EL (cell line): ENCODE measurements around the gene WASHC3.
"Not testable (repeated sequence)": the region's sequence is repeated elsewhere in the genome, so short reads cannot be mapped to it uniquely, and the experiment has no call there.

ENCODE experiments used
- DNase-seq: peaks from one replicate; pipeline ENCODE4 v3.0.0-alpha.2; 2016

The WASHC3 gene

GRCh38 chr12:102061560-102062418 is at the start of gene WASHC3:
TSS of gene WASHC3 (minus strand) at chr12:102061991. CDS start at chr12:102061962, 29 bp downstream.
- DNase-seq: peak; percentile 93

- DNase-seq: no peak
Observed at GRCh38 chr12:102110782-102111181, 49.0 kb upstream of the WASHC3 start.

GRCh38 chr12:102107970-102108369 is 46.2 kb upstream of the WASHC3 start:
- no peak for DNase-seq

GRCh38 chr12:102106905-102107304 is 45.1 kb upstream of the WASHC3 start:
- no peak for DNase-seq

- DNase-seq: no peak
Observed at GRCh38 chr12:102096855-102097254, 35.1 kb upstream of the WASHC3 start.

GRCh38 chr12:102095677-102096263 is 34.0 kb upstream of the WASHC3 start:
- peak; percentile 15 for DNase-seq

- DNase-seq: peak; percentile 35
Observed at GRCh38 chr12:102093319-102093718, 31.5 kb upstream of the WASHC3 start.

GRCh38 chr12:102089228-102089835 is 27.5 kb upstream of the WASHC3 start:
- not testable (repeated sequence) for DNase-seq

GRCh38 chr12:102080842-102081241 is 19.1 kb upstream of the WASHC3 start:
- DNase-seq: no peak

- DNase-seq: not testable (repeated sequence)
Observed at GRCh38 chr12:102072092-102072491, 10.3 kb upstream of the WASHC3 start.

GRCh38 chr12:102069707-102070106 is 7.9 kb upstream of the WASHC3 start:
- DNase-seq: no peak

GRCh38 chr12:102067574-102068258 is 5.9 kb upstream of the WASHC3 start:
- DNase-seq: peak; percentile 26

GRCh38 chr12:102064476-102064875 is 2.7 kb upstream of the WASHC3 start:
- DNase-seq: no peak

- peak; percentile 4 for DNase-seq
Observed at GRCh38 chr12:102063069-102063468, 1.3 kb upstream of the WASHC3 start.

GRCh38 chr12:102062419-102062806 is 622 bp upstream of the WASHC3 start:
- no peak for DNase-seq

GRCh38 chr12:102061096-102061559 is 663 bp downstream of the WASHC3 start:
- DNase-seq: no peak

GRCh38 chr12:102059343-102059742 is 2.4 kb downstream of the WASHC3 start:
- no peak for DNase-seq

GRCh38 chr12:102054345-102054744 is 7.4 kb downstream of the WASHC3 start:
- no peak for DNase-seq

- DNase-seq: no peak
Observed at GRCh38 chr12:102053062-102053349, 8.8 kb downstream of the WASHC3 start.

GRCh38 chr12:102052192-102053061 is 9.4 kb downstream of the WASHC3 start:
- no peak for DNase-seq

GRCh38 chr12:102051431-102051965 is 10.3 kb downstream of the WASHC3 start:
- no peak for DNase-seq
